ENCODE data around the gene NR2F1-AS1. TPM values are rescaled to one million over a fixed set of nuclear protein-coding genes. Genes with fewer than 3 reads are reported as not detected.

NR2F1-AS1 gene
- total and polyA plus RNA-seq, 2 donors (not counting 3 experiments of a cell fraction or from before 2014, with no cell fraction given): 4.2 to 13.8 TPM

GRCh38 chr5:93572608-93573353 lies 8.2 kb downstream of the NR2F1-AS1 start:
- POLR2A ChIA-PET: no interaction called here
- H3K79me2 ChIP-seq (ENCODE audit: control insufficient read depth, insufficient read depth, low read length): peaks cover 6% of the 10 kb centered on the region
- no peaks in the 10 kb centered on the region for H3K9me1 ChIP-seq (replicated peaks; ENCODE audit: control insufficient read depth, extremely low read depth, insufficient read depth, low read length)
- peak overlapping the region in 2 of 3 experiments; percentile 26 to 43 for H3K4me3 ChIP-seq (replicated peaks in 1 of 3; ENCODE audit: insufficient read depth in 1 of 3, low read depth in 1 of 3, low read length in 3 of 3)
- peaks cover 7% of the 10 kb centered on the region for H3K4me1 ChIP-seq (ENCODE audit: control insufficient read depth, extremely low read depth, insufficient read depth, low read length)
- H2AFZ ChIP-seq (ENCODE audit: low read depth, low read length): peak overlapping the region; percentile 36
- CTCF ChIA-PET: interaction anchor here (1.4 to 2.2 kb wide), 2 partner anchors 214 to 480 kb away, joined by 6 to 7 read pairs; no protein-coding TSS in a partner anchor
- no peaks in the 10 kb centered on the region for H3K36me3 ChIP-seq (ENCODE audit: control insufficient read depth in 2 of 2, extremely low read depth in 1 of 2, insufficient read depth in 2 of 2, low read length in 2 of 2)
- H3K9ac ChIP-seq (replicated peaks; ENCODE audit: extremely low read depth, insufficient read depth, low read length): peak overlapping the region; percentile 26
- no peaks in the 10 kb centered on the region for H3K9me3 ChIP-seq (replicated peaks; ENCODE audit: control insufficient read depth, insufficient read depth, low read length)
- no peaks in the 10 kb centered on the region for H3K27me3 ChIP-seq (ENCODE audit: control insufficient read depth in 2 of 2, insufficient read depth in 2 of 2, low read length in 2 of 2)
- BruUV-seq (replicated peaks): no TSS peak
- FAIRE-seq (peak; percentile 33), DNase-seq (ENCODE audit: low read depth, low spot score) (no peak)
- no peak for TF ChIP-seq POLR2AphosphoS5 (IDR thresholded peaks at IDR 0.05; ENCODE audit: insufficient read depth, low read depth, low read length)
- TF ChIP-seq MAX (IDR thresholded peaks at IDR 0.05; ENCODE audit: insufficient read depth, insufficient read length): no peak
- no peak for TF ChIP-seq FOS (IDR thresholded peaks at IDR 0.05; ENCODE audit: borderline replicate concordance, insufficient read depth, low read length)
- TF ChIP-seq EZH2 (IDR thresholded peaks at IDR 0.05; ENCODE audit: borderline replicate concordance, low read depth, low read length, severe bottlenecking): no peak
- TF ChIP-seq GATA2 (IDR thresholded peaks at IDR 0.05; ENCODE audit: insufficient read depth, insufficient read length, low read depth, low read length): no peak
- TF ChIP-seq POLR2A (IDR thresholded peaks at IDR 0.05; ENCODE audit: low read depth, low read length): no peak
- no peak for TF ChIP-seq JUN (IDR thresholded peaks at IDR 0.05; ENCODE audit: borderline replicate concordance, insufficient read depth, insufficient read length, low read depth)
- TF ChIP-seq MYC (IDR thresholded peaks at IDR 0.05; ENCODE audit: low read depth, low read length): no peak
- no peak for TF ChIP-seq CTCF (IDR thresholded peaks at IDR 0.05; ENCODE audit: extremely low read depth in 1 of 2, insufficient read depth in 1 of 2, low read depth in 1 of 2, low read length in 2 of 2)
- peak overlapping the region; percentile 75 for H3K4me2 ChIP-seq (ENCODE audit: insufficient read depth, low read length)
- intact Hi-C loops (cut with micrococcal nuclease) (no loop called here), dilution Hi-C loops (cut with MboI; ENCODE audit: extremely low pct_ligation_motif_present, low sequenced_read_pairs) (no loop called here)
- H3K27ac ChIP-seq (ENCODE audit: insufficient read depth, low read depth, low read length): no peak overlapping the region
- H4K20me1 ChIP-seq (replicated peaks; ENCODE audit: control insufficient read depth, extremely low read depth, insufficient read depth, low read length): no peaks in the 10 kb centered on the region
